ENCODE data around the gene ROPN1B.
"Not testable (repeated sequence)": the region's sequence is repeated elsewhere in the genome, so short reads cannot be mapped to it uniquely, and the experiment has no call there.

DNA sequence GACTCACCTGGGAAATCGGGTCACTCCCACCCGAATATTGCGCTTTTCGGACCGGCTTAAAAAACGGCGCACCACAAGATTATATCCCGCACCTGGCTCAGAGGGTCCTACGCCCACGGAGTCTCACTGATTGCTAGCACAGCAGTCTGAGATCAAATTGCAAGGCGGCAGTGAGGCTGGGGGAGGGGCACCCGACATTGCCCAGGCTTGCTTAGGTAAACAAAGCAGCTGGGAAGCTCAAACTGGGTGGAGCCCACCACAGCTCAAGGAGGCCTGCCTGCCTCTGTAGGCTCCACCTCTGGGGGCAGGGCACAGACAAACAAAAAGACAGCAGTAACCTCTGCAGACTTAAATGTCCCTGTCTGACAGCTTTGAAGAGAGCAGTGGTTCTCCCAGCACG, 32.1 kb upstream of the ROPN1B start:
- TF ChIP-seq POLR2A, EP300, POLR2AphosphoS5 (IDR thresholded peaks at IDR 0.05): not testable (repeated sequence)
- TF ChIP-seq, protein P1, sequence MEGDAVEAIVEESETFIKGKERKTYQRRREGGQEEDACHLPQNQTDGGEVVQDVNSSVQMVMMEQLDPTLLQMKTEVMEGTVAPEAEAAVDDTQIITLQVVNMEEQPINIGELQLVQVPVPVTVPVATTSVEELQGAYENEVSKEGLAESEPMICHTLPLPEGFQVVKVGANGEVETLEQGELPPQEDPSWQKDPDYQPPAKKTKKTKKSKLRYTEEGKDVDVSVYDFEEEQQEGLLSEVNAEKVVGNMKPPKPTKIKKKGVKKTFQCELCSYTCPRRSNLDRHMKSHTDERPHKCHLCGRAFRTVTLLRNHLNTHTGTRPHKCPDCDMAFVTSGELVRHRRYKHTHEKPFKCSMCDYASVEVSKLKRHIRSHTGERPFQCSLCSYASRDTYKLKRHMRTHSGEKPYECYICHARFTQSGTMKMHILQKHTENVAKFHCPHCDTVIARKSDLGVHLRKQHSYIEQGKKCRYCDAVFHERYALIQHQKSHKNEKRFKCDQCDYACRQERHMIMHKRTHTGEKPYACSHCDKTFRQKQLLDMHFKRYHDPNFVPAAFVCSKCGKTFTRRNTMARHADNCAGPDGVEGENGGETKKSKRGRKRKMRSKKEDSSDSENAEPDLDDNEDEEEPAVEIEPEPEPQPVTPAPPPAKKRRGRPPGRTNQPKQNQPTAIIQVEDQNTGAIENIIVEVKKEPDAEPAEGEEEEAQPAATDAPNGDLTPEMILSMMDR (IDR thresholded peaks at IDR 0.05) = not testable (repeated sequence)

Data from suprapubic skin (tissue), 4 donors.